ENCODE results near the gene TEX36.

TEX36 gene

GRCh38 chr10:125637496-125637895, 45.5 kb downstream of the TEX36 start:
- Histone ChIP-seq H3K9me2 (ENCODE audit: low read depth, low read length) (no peaks in the 10 kb centered on the region), H3K4me3 (ENCODE audit: low read depth, low read length, poor library complexity, severe bottlenecking) (no peak overlapping the region), H2AFZ (ENCODE audit: low read length) (no peak overlapping the region), H3K4me2 (ENCODE audit: low read length) (no peak overlapping the region), H3K79me2 (ENCODE audit: insufficient read depth, low read length) (no peaks in the 10 kb centered on the region), H3K27ac (ENCODE audit: low read depth, low read length, poor library complexity, severe bottlenecking) (no peak overlapping the region), H4K20me1 (ENCODE audit: insufficient read depth, low read length) (no peaks in the 10 kb centered on the region), H3K9me3 (ENCODE audit: low read length) (no peaks in the 10 kb centered on the region), H3K9ac (ENCODE audit: low read length) (no peak overlapping the region), H3K27me3 (ENCODE audit: insufficient read depth, low read length) (no peaks in the 10 kb centered on the region), H3K4me1 (ENCODE audit: insufficient read depth, low read length, severe bottlenecking) (no peaks in the 10 kb centered on the region), H3F3A (ENCODE audit: insufficient read depth, low read length) (no peaks in the 10 kb centered on the region), H3K36me3 (ENCODE audit: insufficient read depth, low read length) (no peaks in the 10 kb centered on the region)
- TF ChIP-seq, protein P1, sequence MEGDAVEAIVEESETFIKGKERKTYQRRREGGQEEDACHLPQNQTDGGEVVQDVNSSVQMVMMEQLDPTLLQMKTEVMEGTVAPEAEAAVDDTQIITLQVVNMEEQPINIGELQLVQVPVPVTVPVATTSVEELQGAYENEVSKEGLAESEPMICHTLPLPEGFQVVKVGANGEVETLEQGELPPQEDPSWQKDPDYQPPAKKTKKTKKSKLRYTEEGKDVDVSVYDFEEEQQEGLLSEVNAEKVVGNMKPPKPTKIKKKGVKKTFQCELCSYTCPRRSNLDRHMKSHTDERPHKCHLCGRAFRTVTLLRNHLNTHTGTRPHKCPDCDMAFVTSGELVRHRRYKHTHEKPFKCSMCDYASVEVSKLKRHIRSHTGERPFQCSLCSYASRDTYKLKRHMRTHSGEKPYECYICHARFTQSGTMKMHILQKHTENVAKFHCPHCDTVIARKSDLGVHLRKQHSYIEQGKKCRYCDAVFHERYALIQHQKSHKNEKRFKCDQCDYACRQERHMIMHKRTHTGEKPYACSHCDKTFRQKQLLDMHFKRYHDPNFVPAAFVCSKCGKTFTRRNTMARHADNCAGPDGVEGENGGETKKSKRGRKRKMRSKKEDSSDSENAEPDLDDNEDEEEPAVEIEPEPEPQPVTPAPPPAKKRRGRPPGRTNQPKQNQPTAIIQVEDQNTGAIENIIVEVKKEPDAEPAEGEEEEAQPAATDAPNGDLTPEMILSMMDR (IDR thresholded peaks at IDR 0.05; ENCODE audit: low read length): no peak
- no peak for TF ChIP-seq EZH2 (IDR thresholded peaks at IDR 0.05; ENCODE audit: borderline replicate concordance, low read length)

DNA sequence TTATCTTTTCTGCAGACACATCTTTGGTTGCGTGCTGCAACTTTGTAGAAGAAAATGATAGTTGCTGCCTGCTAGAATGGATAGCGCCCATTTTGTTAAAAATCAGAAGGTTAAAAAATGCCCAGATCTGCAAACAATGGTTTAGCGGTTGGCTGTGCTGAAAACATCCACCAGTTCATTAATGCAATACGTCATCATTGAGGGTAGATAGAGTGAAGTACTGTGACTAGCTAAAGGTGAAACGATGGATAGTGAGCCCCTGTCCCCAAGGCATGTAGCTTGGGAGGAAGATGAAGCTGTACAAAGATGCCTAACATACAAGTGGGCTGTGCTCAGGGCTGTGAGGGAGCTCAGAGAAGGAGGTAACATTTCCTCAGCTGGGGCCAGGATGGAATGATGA, 48.4 kb downstream of the TEX36 start:
- H3K9me2 ChIP-seq (ENCODE audit: low read depth, low read length): no peaks in the 10 kb centered on the region
- no peaks in the 10 kb centered on the region for H3F3A ChIP-seq (ENCODE audit: insufficient read depth, low read length)
- TF ChIP-seq EZH2 (IDR thresholded peaks at IDR 0.05; ENCODE audit: borderline replicate concordance, low read length): no peak
- no peak overlapping the region for H3K4me3 ChIP-seq (ENCODE audit: low read depth, low read length, poor library complexity, severe bottlenecking)
- no peak overlapping the region for H2AFZ ChIP-seq (ENCODE audit: low read length)
- no peaks in the 10 kb centered on the region for H3K9me3 ChIP-seq (ENCODE audit: low read length)
- H4K20me1 ChIP-seq (ENCODE audit: insufficient read depth, low read length): no peaks in the 10 kb centered on the region
- no peak overlapping the region for H3K4me2 ChIP-seq (ENCODE audit: low read length)
- H3K36me3 ChIP-seq (ENCODE audit: insufficient read depth, low read length): no peaks in the 10 kb centered on the region
- no peaks in the 10 kb centered on the region for H3K79me2 ChIP-seq (ENCODE audit: insufficient read depth, low read length)
- H3K27me3 ChIP-seq (ENCODE audit: insufficient read depth, low read length): no peaks in the 10 kb centered on the region
- H3K4me1 ChIP-seq (ENCODE audit: insufficient read depth, low read length, severe bottlenecking): no peaks in the 10 kb centered on the region
- no peak overlapping the region for H3K27ac ChIP-seq (ENCODE audit: low read depth, low read length, poor library complexity, severe bottlenecking)
- no peak overlapping the region for H3K9ac ChIP-seq (ENCODE audit: low read length)

GRCh38 chr10:125633517-125633999, 49.4 kb downstream of the TEX36 start:
- no peak for TF ChIP-seq EZH2 (IDR thresholded peaks at IDR 0.05; ENCODE audit: borderline replicate concordance, low read length)
- TF ChIP-seq, protein P1 (IDR thresholded peaks at IDR 0.05; ENCODE audit: low read length): no peak
- Histone ChIP-seq H3K9me3 (ENCODE audit: low read length) (no peaks in the 10 kb centered on the region), H3K9me2 (ENCODE audit: low read depth, low read length) (no peaks in the 10 kb centered on the region), H3K4me3 (ENCODE audit: low read depth, low read length, poor library complexity, severe bottlenecking) (no peak overlapping the region), H3K4me2 (ENCODE audit: low read length) (no peak overlapping the region), H2AFZ (ENCODE audit: low read length) (no peak overlapping the region), H4K20me1 (ENCODE audit: insufficient read depth, low read length) (no peaks in the 10 kb centered on the region), H3K9ac (ENCODE audit: low read length) (no peak overlapping the region), H3K4me1 (ENCODE audit: insufficient read depth, low read length, severe bottlenecking) (no peaks in the 10 kb centered on the region), H3K79me2 (ENCODE audit: insufficient read depth, low read length) (no peaks in the 10 kb centered on the region), H3K36me3 (ENCODE audit: insufficient read depth, low read length) (no peaks in the 10 kb centered on the region), H3F3A (ENCODE audit: insufficient read depth, low read length) (no peaks in the 10 kb centered on the region), H3K27me3 (ENCODE audit: insufficient read depth, low read length) (no peaks in the 10 kb centered on the region), H3K27ac (ENCODE audit: low read depth, low read length, poor library complexity, severe bottlenecking) (no peak overlapping the region)

GRCh38 chr10:125631806-125632205, 51.2 kb downstream of the TEX36 start:
- Histone ChIP-seq H3K9me3 (ENCODE audit: low read length) (no peaks in the 10 kb centered on the region), H2AFZ (ENCODE audit: low read length) (no peak overlapping the region)

More at GRCh38 chr10:125631806-125632205, 51.2 kb downstream of the TEX36 start:
- H3K79me2 ChIP-seq (ENCODE audit: insufficient read depth, low read length): no peaks in the 10 kb centered on the region
- H3K27me3 ChIP-seq (ENCODE audit: insufficient read depth, low read length): 0 out of 2 replicates have a peak, but pooled peaks cover 3% of the 10 kb centered on the region
- no peak overlapping the region for H3K4me2 ChIP-seq (ENCODE audit: low read length)
- no peak overlapping the region for H3K9ac ChIP-seq (ENCODE audit: low read length)
- no peaks in the 10 kb centered on the region for H4K20me1 ChIP-seq (ENCODE audit: insufficient read depth, low read length)
- H3K4me1 ChIP-seq (ENCODE audit: insufficient read depth, low read length, severe bottlenecking): no peaks in the 10 kb centered on the region
- no peaks in the 10 kb centered on the region for H3F3A ChIP-seq (ENCODE audit: insufficient read depth, low read length)
- TF ChIP-seq, protein P1 (IDR thresholded peaks at IDR 0.05; ENCODE audit: low read length): no peak
- TF ChIP-seq EZH2 (IDR thresholded peaks at IDR 0.05; ENCODE audit: borderline replicate concordance, low read length): no peak
- H3K36me3 ChIP-seq (ENCODE audit: insufficient read depth, low read length): no peaks in the 10 kb centered on the region
- no peaks in the 10 kb centered on the region for H3K9me2 ChIP-seq (ENCODE audit: low read depth, low read length)
- no peak overlapping the region for H3K27ac ChIP-seq (ENCODE audit: low read depth, low read length, poor library complexity, severe bottlenecking)
- no peak overlapping the region for H3K4me3 ChIP-seq (ENCODE audit: low read depth, low read length, poor library complexity, severe bottlenecking)
